Kidney epithelial cell (primary cell): ENCODE measurements around the gene DESI1. TPM values are rescaled to one million over a fixed set of nuclear protein-coding genes. Genes with fewer than 3 reads are reported as not detected.

Experiments
- DNase-seq: peaks from one replicate; pipeline ENCODE4 v3.0.0-alpha.2; 2010; ENCODE audit warnings: low read depth
- H3K27me3 ChIP-seq: 2 replicates; pipeline ENCODE4 v1.6.0; 2011; ENCODE audit warnings: low read length; ENCODE audit not compliant: control insufficient read depth, insufficient read depth
- H3K36me3 ChIP-seq: 2 replicates; pipeline ENCODE4 v1.5.1; 2011; ENCODE audit warnings: low read length; ENCODE audit not compliant: control insufficient read depth, insufficient read depth
- H3K4me3 ChIP-seq: 2 replicates; pipeline ENCODE4 v1.5.1; 2011; ENCODE audit warnings: low read depth, mild to moderate bottlenecking, control low read depth, low read length
- CTCF ChIP-seq: IDR thresholded peaks from 2 replicates; pipeline ENCODE4 v1.5.1; 2011; ENCODE audit warnings: mild to moderate bottlenecking, moderate library complexity, low read length, control low read depth, inconsistent platforms; ENCODE audit not compliant: insufficient read depth, poor library complexity, severe bottlenecking
- total RNA-seq: library from RNA; depleted of rRNA; stranded (reverse); fragments of >200 nt; gene quantifications from 2 replicates; pipeline ENCODE4 v1.2.3, GENCODE V29; 2015

The DESI1 gene
- total RNA-seq, 1 donor from 2014 or later: 31.2 TPM

- Histone ChIP-seq H3K4me3 (no peak overlapping the region), H3K27me3 (no peaks in the 10 kb centered on the region), H3K36me3 (no peaks in the 10 kb centered on the region)
- DNase-seq: no peak
- TF ChIP-seq CTCF: no peak
Observed at GRCh38 chr22:41587347-41587723, 33.5 kb downstream of the DESI1 start.

GRCh38 chr22:41585898-41586297 is 34.9 kb downstream of the DESI1 start:
- DNase-seq: no peak
- Histone ChIP-seq H3K27me3 (no peaks in the 10 kb centered on the region), H3K4me3 (no peak overlapping the region), H3K36me3 (no peaks in the 10 kb centered on the region)
- no peak for TF ChIP-seq CTCF

GRCh38 chr22:41584881-41585280 is 36.0 kb downstream of the DESI1 start:
- peaks cover 1% of the 10 kb centered on the region for H3K36me3 ChIP-seq
- no peaks in the 10 kb centered on the region for H3K27me3 ChIP-seq
- no peak for TF ChIP-seq CTCF

GRCh38 chr22:41582694-41583093 is 38.1 kb downstream of the DESI1 start:
- Histone ChIP-seq H3K4me3 (no peak overlapping the region), H3K27me3 (no peaks in the 10 kb centered on the region), H3K36me3 (peaks cover 2% of the 10 kb centered on the region)
- TF ChIP-seq CTCF: no peak
- no peak for DNase-seq

More at GRCh38 chr22:41584881-41585280, 36.0 kb downstream of the DESI1 start:
- DNase-seq: no peak
- H3K4me3 ChIP-seq: no peak overlapping the region

- no peak for TF ChIP-seq CTCF
- peaks cover 2% of the 10 kb centered on the region for H3K36me3 ChIP-seq
- H3K4me3 ChIP-seq: no peak overlapping the region
- H3K27me3 ChIP-seq: no peaks in the 10 kb centered on the region
- no peak for DNase-seq
Observed at GRCh38 chr22:41579997-41580355, 40.9 kb downstream of the DESI1 start.

- no peak for DNase-seq
- H3K4me3 ChIP-seq: no peak overlapping the region
- peaks cover 2% of the 10 kb centered on the region for H3K36me3 ChIP-seq
- H3K27me3 ChIP-seq: no peaks in the 10 kb centered on the region
- no peak for TF ChIP-seq CTCF
Observed at GRCh38 chr22:41579297-41579996, 41.4 kb downstream of the DESI1 start.
